KMS-11 (cell line): ENCODE results near the gene SOX11.

Source experiments
- H2AFZ ChIP-seq: fragments of 200-600 bp; sonication (generic); 2 replicates; pipeline ENCODE4 v1.6.1; 2016; ENCODE audit warnings: antibody characterized with exemption, mixed run types, low read depth
- H3K27ac ChIP-seq: fragments of 200-600 bp; sonication (generic); 2 replicates; pipeline ENCODE4 v1.6.1; 2016; ENCODE audit warnings: mild to moderate bottlenecking, mixed run types
- H3K27me3 ChIP-seq: fragments of 200-600 bp; sonication (generic); 2 replicates; pipeline ENCODE4 v1.6.1; 2017; ENCODE audit warnings: mild to moderate bottlenecking, low read depth, mixed run types, moderate library complexity; ENCODE audit not compliant: insufficient read depth
- H3K36me3 ChIP-seq: fragments of 200-600 bp; sonication (generic); 2 replicates; pipeline ENCODE4 v1.6.1; 2017; ENCODE audit warnings: mild to moderate bottlenecking, mixed run types; ENCODE audit not compliant: insufficient read depth
- H3K4me1 ChIP-seq: fragments of 200-600 bp; sonication (generic); 2 replicates; pipeline ENCODE4 v1.6.1; 2016; ENCODE audit warnings: mild to moderate bottlenecking, low read depth, mixed run types; ENCODE audit not compliant: poor library complexity, severe bottlenecking
- H3K4me2 ChIP-seq: fragments of 200-600 bp; sonication (generic); 2 replicates; pipeline ENCODE4 v1.7.0; 2016; ENCODE audit warnings: mild to moderate bottlenecking, mixed run types
- H3K4me3 ChIP-seq: fragments of 200-600 bp; sonication (generic); IDR thresholded peaks from 2 replicates; pipeline ENCODE4 v1.6.1; 2017; ENCODE audit warnings: low read depth, low read length, mixed read lengths; ENCODE audit not compliant: insufficient read depth
- H3K79me2 ChIP-seq: fragments of 200-600 bp; sonication (generic); 2 replicates; pipeline ENCODE4 v1.6.1; 2016; ENCODE audit warnings: low read depth, mixed run types; ENCODE audit not compliant: insufficient read depth
- H3K9ac ChIP-seq: fragments of 200-600 bp; sonication (generic); 2 replicates; pipeline ENCODE4 v1.6.1; 2016; ENCODE audit warnings: mild to moderate bottlenecking, mixed run types
- H4K20me1 ChIP-seq: fragments of 200-600 bp; sonication (generic); 2 replicates; pipeline ENCODE4 v1.6.1; 2016; ENCODE audit warnings: mild to moderate bottlenecking, mixed run types; ENCODE audit not compliant: insufficient read depth
- TF ChIP-seq, protein P1 (sequence below): fragments of 200-600 bp; sonication (generic); conservative IDR thresholded peaks from 2 replicates; pipeline ENCODE4 v1.6.1; 2017; ENCODE audit warnings: low read depth, mild to moderate bottlenecking, antibody characterized with exemption, low read length, moderate library complexity, mixed read lengths

The SOX11 gene

DNA sequence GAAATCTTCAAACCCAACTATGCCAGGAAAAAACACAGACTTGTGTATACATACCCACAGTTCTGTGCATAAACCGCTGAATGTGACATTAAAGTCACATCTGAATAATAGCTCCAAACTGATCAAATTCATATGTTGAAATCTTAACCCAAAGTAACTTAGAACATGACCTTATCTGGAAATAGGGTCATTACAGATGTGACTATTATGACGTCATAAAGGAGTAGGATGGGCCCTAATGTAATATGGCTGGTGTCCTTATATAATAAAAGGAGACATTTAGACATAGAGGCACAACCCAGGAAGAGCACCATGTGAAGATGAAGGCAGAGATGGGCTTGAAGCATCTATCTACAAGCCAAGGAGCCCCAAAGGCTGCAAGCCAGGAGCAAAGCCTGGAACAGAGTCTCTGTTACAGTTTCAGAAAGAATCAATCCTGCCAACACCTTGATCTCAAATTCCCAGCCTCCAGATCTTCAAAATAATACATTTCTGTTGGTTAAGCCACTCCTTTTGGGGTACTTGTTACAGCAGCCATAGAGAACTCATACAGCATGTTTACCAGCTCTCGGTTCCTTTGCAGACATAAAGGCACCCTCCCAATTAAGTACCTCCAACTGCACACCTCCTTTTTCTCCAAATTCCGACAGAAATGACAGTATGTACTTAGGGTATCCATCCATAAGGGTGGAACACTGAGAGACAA lies 27.6 kb downstream of the SOX11 start:
- H3K79me2 ChIP-seq = no peaks in the 10 kb centered on the region
- no peaks in the 10 kb centered on the region for H3K27me3 ChIP-seq
- TF ChIP-seq, protein P1, sequence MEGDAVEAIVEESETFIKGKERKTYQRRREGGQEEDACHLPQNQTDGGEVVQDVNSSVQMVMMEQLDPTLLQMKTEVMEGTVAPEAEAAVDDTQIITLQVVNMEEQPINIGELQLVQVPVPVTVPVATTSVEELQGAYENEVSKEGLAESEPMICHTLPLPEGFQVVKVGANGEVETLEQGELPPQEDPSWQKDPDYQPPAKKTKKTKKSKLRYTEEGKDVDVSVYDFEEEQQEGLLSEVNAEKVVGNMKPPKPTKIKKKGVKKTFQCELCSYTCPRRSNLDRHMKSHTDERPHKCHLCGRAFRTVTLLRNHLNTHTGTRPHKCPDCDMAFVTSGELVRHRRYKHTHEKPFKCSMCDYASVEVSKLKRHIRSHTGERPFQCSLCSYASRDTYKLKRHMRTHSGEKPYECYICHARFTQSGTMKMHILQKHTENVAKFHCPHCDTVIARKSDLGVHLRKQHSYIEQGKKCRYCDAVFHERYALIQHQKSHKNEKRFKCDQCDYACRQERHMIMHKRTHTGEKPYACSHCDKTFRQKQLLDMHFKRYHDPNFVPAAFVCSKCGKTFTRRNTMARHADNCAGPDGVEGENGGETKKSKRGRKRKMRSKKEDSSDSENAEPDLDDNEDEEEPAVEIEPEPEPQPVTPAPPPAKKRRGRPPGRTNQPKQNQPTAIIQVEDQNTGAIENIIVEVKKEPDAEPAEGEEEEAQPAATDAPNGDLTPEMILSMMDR = no peak
- no peak overlapping the region for H3K9ac ChIP-seq
- H3K4me2 ChIP-seq = no peak overlapping the region
- no peaks in the 10 kb centered on the region for H4K20me1 ChIP-seq
- H3K27ac ChIP-seq = no peak overlapping the region
- no peak overlapping the region for H3K4me3 ChIP-seq
- H2AFZ ChIP-seq = no peak overlapping the region
- H3K4me1 ChIP-seq = no peaks in the 10 kb centered on the region
- H3K36me3 ChIP-seq = no peaks in the 10 kb centered on the region

DNA sequence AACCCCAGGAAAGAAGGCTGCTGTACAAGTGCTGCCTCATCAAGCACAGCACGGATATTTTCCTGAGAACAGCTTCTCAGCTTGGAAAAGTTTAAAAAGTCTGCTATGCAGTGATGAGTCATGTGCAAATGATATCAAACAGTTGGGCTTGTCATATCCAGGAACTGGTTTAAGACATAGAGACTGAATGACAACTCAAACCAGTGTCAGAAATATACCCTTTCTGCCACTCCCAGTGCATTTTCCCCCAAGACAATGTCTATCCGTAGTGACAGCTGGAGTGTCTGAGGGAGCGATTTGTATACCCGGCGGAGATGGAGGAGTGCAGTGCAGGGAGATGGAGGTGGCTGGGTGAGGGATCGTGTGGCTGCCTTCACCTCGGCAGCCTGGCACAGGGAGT lies 28.2 kb downstream of the SOX11 start:
- TF ChIP-seq, protein P1 = no peak
- no peaks in the 10 kb centered on the region for H3K4me1 ChIP-seq
- H3K27me3 ChIP-seq = no peaks in the 10 kb centered on the region
- no peak overlapping the region for H3K27ac ChIP-seq
- no peak overlapping the region for H3K9ac ChIP-seq
- H4K20me1 ChIP-seq = no peaks in the 10 kb centered on the region
- H3K4me2 ChIP-seq = no peak overlapping the region
- H3K79me2 ChIP-seq = no peaks in the 10 kb centered on the region
- no peaks in the 10 kb centered on the region for H3K36me3 ChIP-seq
- H2AFZ ChIP-seq = no peak overlapping the region
- no peak overlapping the region for H3K4me3 ChIP-seq

- Histone ChIP-seq H3K27ac (no peak overlapping the region), H3K36me3 (no peaks in the 10 kb centered on the region), H3K4me3 (no peak overlapping the region), H3K4me1 (no peaks in the 10 kb centered on the region), H3K27me3 (no peaks in the 10 kb centered on the region), H3K9ac (no peak overlapping the region), H2AFZ (no peak overlapping the region), H4K20me1 (no peaks in the 10 kb centered on the region), H3K79me2 (no peaks in the 10 kb centered on the region), H3K4me2 (no peak overlapping the region)
- TF ChIP-seq, protein P1 = no peak
Observed at GRCh38 chr2:5722236-5722635, 30.1 kb downstream of the SOX11 start.

GRCh38 chr2:5723791-5724735 lies 31.9 kb downstream of the SOX11 start:
- Histone ChIP-seq H3K9ac (no peak overlapping the region), H3K4me3 (no peak overlapping the region), H3K27ac (no peak overlapping the region), H3K27me3 (no peaks in the 10 kb centered on the region), H3K4me1 (no peaks in the 10 kb centered on the region), H3K79me2 (no peaks in the 10 kb centered on the region), H3K4me2 (no peak overlapping the region), H2AFZ (no peak overlapping the region), H3K36me3 (no peaks in the 10 kb centered on the region), H4K20me1 (no peaks in the 10 kb centered on the region)
- TF ChIP-seq, protein P1 = no peak
